H1 (cell line): ENCODE results near the gene MAP3K14. TPM values are rescaled to one million over a fixed set of nuclear protein-coding genes. Genes with fewer than 3 reads are reported as not detected.

Experiments
- CTCF ChIA-PET: fragments of 300-600 bp; sonication (Branson Sonifier 250); formaldehyde crosslinking; loops from one replicate; lab custom pipeline; 2021; ENCODE audit not compliant: partially characterized antibody; lab: Charles Lee
- POLR2A ChIA-PET: fragments of 300-600 bp; sonication (Branson Sonifier 250); formaldehyde crosslinking; loops from one replicate; lab custom pipeline; 2021; ENCODE audit warnings: inconsistent platforms; ENCODE audit not compliant: partially characterized antibody; lab: Charles Lee
- DNase-seq, 2 experiments: peaks; one replicate each; pipeline versions ENCODE4 v3.0.0 to v3.0.0-alpha.2; 2010 to 2022; ENCODE audit warnings: low spot score in 2 of 2, low read depth in 1 of 2, mixed read lengths in 1 of 2
- FAIRE-seq: peaks from 2 replicates; lab custom pipeline; 2011; peaks lifted over from hg19 to GRCh38; lab: Jason Lieb, UNC
- H2AFZ ChIP-seq: 2 replicates; pipeline ENCODE4 v1.8.1; 2012; ENCODE audit warnings: low read length, inconsistent platforms
- H2AK5ac ChIP-seq: 2 replicates; pipeline ENCODE4 v1.6.1; 2013; ENCODE audit warnings: low read depth, low read length
- H2BK120ac ChIP-seq: replicated peaks from 2 replicates; pipeline ENCODE3; 2013; ENCODE audit warnings: low read depth, low read length, inconsistent platforms
- H2BK12ac ChIP-seq: 2 replicates; pipeline ENCODE4 v1.6.1; 2013; ENCODE audit warnings: low read depth, low read length
- H2BK15ac ChIP-seq: 2 replicates; pipeline ENCODE4 v1.6.1; 2013; ENCODE audit warnings: low read length
- H2BK20ac ChIP-seq: 2 replicates; pipeline ENCODE4 v1.6.1; 2013; ENCODE audit warnings: low read length
- H2BK5ac ChIP-seq: 2 replicates; pipeline ENCODE4 v1.6.1; 2013; ENCODE audit warnings: low read depth, low read length
- H3K14ac ChIP-seq: 2 replicates; pipeline ENCODE4 v1.6.1; 2013; ENCODE audit warnings: inconsistent platforms; ENCODE audit not compliant: insufficient read length
- H3K18ac ChIP-seq: 2 replicates; pipeline ENCODE4 v1.6.1; 2013; ENCODE audit warnings: low read length; ENCODE audit errors: extremely low read depth
- H3K23ac ChIP-seq: 2 replicates; pipeline ENCODE4 v1.6.1; 2013; ENCODE audit warnings: inconsistent platforms; ENCODE audit not compliant: insufficient read length
- H3K23me2 ChIP-seq: 2 replicates; pipeline ENCODE4 v1.6.1; 2013; ENCODE audit warnings: low read depth, low read length
- H3K27ac ChIP-seq: 2 replicates; pipeline ENCODE4 v1.6.1; 2011; ENCODE audit warnings: low read depth, low read length, inconsistent platforms
- H3K27me3 ChIP-seq, 4 experiments: replicated peaks in 1 of 4; 1 replicate in 1 of 4; 2 replicates in 3 of 4; pipeline versions ENCODE4 v1.6.1 to v1.8.1; 2011 to 2013; ENCODE audit warnings: low read length in 3 of 4, mild to moderate bottlenecking in 3 of 4, inconsistent platforms in 2 of 4, mixed read lengths in 2 of 4, moderate library complexity in 1 of 4; ENCODE audit not compliant: control insufficient read depth in 3 of 4, insufficient read depth in 3 of 4; ENCODE audit errors: extremely low read depth in 1 of 4
- H3K36me3 ChIP-seq, 4 experiments: 2 replicates each; pipeline versions ENCODE4 v1.6.1 to v1.8.1; 2011 to 2013; ENCODE audit warnings: mild to moderate bottlenecking in 4 of 4, low read length in 3 of 4, moderate library complexity in 2 of 4, control low read depth in 1 of 4, inconsistent platforms in 1 of 4; ENCODE audit not compliant: insufficient read depth in 4 of 4, control insufficient read depth in 2 of 4
- H3K4ac ChIP-seq: replicated peaks from 2 replicates; pipeline ENCODE3; 2013; ENCODE audit warnings: low read length, low read depth, mixed read lengths, inconsistent platforms; ENCODE audit not compliant: insufficient read length
- H3K4me1 ChIP-seq, 4 experiments: replicated peaks in 1 of 4; 1 replicate in 1 of 4; 2 replicates in 3 of 4; pipeline versions ENCODE4 v1.6.1 to v1.8.1; 2011 to 2013; ENCODE audit warnings: low read length in 3 of 4, inconsistent platforms in 2 of 4, mixed read lengths in 1 of 4; ENCODE audit not compliant: insufficient read depth in 4 of 4, control insufficient read depth in 3 of 4
- H3K4me2 ChIP-seq, 2 experiments: 2 replicates each; pipeline versions ENCODE4 v1.6.1 to v1.8.1; 2011 to 2013; ENCODE audit warnings: low read depth in 2 of 2, low read length in 2 of 2, control low read depth in 1 of 2, inconsistent platforms in 1 of 2, mild to moderate bottlenecking in 1 of 2; ENCODE audit not compliant: insufficient read depth in 1 of 2
- H3K4me3 ChIP-seq, 4 experiments: fragments of 200-600, 300-600 bp in 1 of 4; sonication (generic), shearing (Covaris generic), sonication (Bioruptor Twin) in 1 of 4; 2 replicates each; pipeline versions ENCODE4 v1.5.1 to v1.8.1; 2011 to 2016; ENCODE audit warnings: low read length in 4 of 4, low read depth in 3 of 4, control low read depth in 2 of 4, inconsistent platforms in 2 of 4, mild to moderate bottlenecking in 2 of 4, mixed read lengths in 1 of 4, moderate library complexity in 1 of 4; ENCODE audit not compliant: insufficient read depth in 2 of 4; ENCODE audit errors: extremely low read depth in 1 of 4
- H3K56ac ChIP-seq: replicated peaks from 2 replicates; pipeline ENCODE3; 2013; ENCODE audit warnings: low read depth, mild to moderate bottlenecking, mixed read lengths, low read length, inconsistent platforms; ENCODE audit not compliant: insufficient read length
- H3K79me1 ChIP-seq: 2 replicates; pipeline ENCODE4 v1.6.1; 2013; ENCODE audit warnings: low read depth, low read length, control low read depth
- H3K79me2 ChIP-seq, 2 experiments: 2 replicates each; pipeline versions ENCODE4 v1.6.1 to v1.8.1; 2012 to 2013; ENCODE audit warnings: low read length in 2 of 2, mild to moderate bottlenecking in 2 of 2, inconsistent platforms in 1 of 2; ENCODE audit not compliant: insufficient read depth in 2 of 2, control insufficient read depth in 1 of 2
- H3K9ac ChIP-seq, 4 experiments: replicated peaks in 1 of 4; 1 replicate in 1 of 4; 2 replicates in 3 of 4; pipeline versions ENCODE4 v1.6.1 to v1.8.1; 2011 to 2013; ENCODE audit warnings: low read depth in 3 of 4, low read length in 3 of 4, control low read depth in 2 of 4, mild to moderate bottlenecking in 2 of 4, moderate library complexity in 2 of 4, inconsistent platforms in 1 of 4; ENCODE audit errors: extremely low read depth in 1 of 4
- H3K9me3 ChIP-seq, 2 experiments: 2 replicates each; pipeline versions ENCODE4 v1.6.1 to v1.8.1; 2012 to 2013; ENCODE audit warnings: mild to moderate bottlenecking in 2 of 2, moderate library complexity in 2 of 2, control low read depth in 1 of 2, inconsistent platforms in 1 of 2, low read depth in 1 of 2, low read length in 1 of 2, mixed read lengths in 1 of 2; ENCODE audit not compliant: insufficient read depth in 2 of 2
- H4K20me1 ChIP-seq, 2 experiments: replicated peaks in 1 of 2; 2 replicates each; pipeline versions ENCODE3 to v1.8.1; 2011 to 2013; ENCODE audit warnings: inconsistent platforms in 2 of 2, low read length in 2 of 2, mild to moderate bottlenecking in 1 of 2; ENCODE audit not compliant: insufficient read depth in 2 of 2, control insufficient read depth in 1 of 2
- H4K5ac ChIP-seq: 2 replicates; pipeline ENCODE4 v1.6.1; 2013; ENCODE audit warnings: low read length, low read depth, mixed read lengths, inconsistent platforms; ENCODE audit not compliant: insufficient read length
- H4K8ac ChIP-seq: 2 replicates; pipeline ENCODE4 v1.8.0; 2013; ENCODE audit warnings: mild to moderate bottlenecking, moderate library complexity, low read length, inconsistent platforms; ENCODE audit not compliant: insufficient read depth; ENCODE audit errors: extremely low read depth
- H4K91ac ChIP-seq: replicated peaks from 2 replicates; pipeline ENCODE3; 2013; ENCODE audit warnings: low read length, mixed read lengths, inconsistent platforms; ENCODE audit not compliant: insufficient read length
- ATF2 ChIP-seq: IDR thresholded peaks from 2 replicates; pipeline ENCODE4 v1.6.1; 2012; ENCODE audit warnings: low read length, inconsistent platforms
- EGR1 ChIP-seq: IDR thresholded peaks from 2 replicates; pipeline ENCODE4 v1.6.1; 2011; ENCODE audit warnings: low read depth, low read length, borderline replicate concordance
- HDAC2 ChIP-seq, 2 experiments: fragments of 300-600 bp in 1 of 2; sonication (generic) in 1 of 2; IDR thresholded peaks; 2 replicates each; pipeline ENCODE4 v1.6.1; 2011 to 2012; ENCODE audit warnings: low read depth in 2 of 2, low read length in 2 of 2, mild to moderate bottlenecking in 2 of 2, moderate library complexity in 2 of 2, borderline replicate concordance in 1 of 2, inconsistent platforms in 1 of 2
- JUND ChIP-seq: IDR thresholded peaks from 2 replicates; pipeline ENCODE4 v1.6.1; 2011; ENCODE audit warnings: mild to moderate bottlenecking, improper control_type of control experiment, low read length
- KDM1A ChIP-seq: fragments of 200-600, 300-600 bp; sonication (generic); IDR thresholded peaks from 2 replicates; pipeline ENCODE4 v1.7.1; 2016; ENCODE audit warnings: mild to moderate bottlenecking, low read length, borderline replicate concordance
- RFX5 ChIP-seq: IDR thresholded peaks from 2 replicates; pipeline ENCODE4 v1.6.1; 2011; ENCODE audit warnings: low read depth, low read length, improper control_type of control experiment, borderline replicate concordance
- RXRA ChIP-seq: IDR thresholded peaks from 2 replicates; pipeline ENCODE4 v1.6.1; 2011; ENCODE audit warnings: low read depth, mild to moderate bottlenecking, low read length, moderate library complexity; ENCODE audit not compliant: insufficient read depth
- SIX5 ChIP-seq: IDR thresholded peaks from 2 replicates; pipeline ENCODE4 v1.6.1; 2011; ENCODE audit warnings: mild to moderate bottlenecking, low read depth, low read length
- SUZ12 ChIP-seq: fragments of 200-600 bp; sonication (generic); IDR thresholded peaks from 2 replicates; pipeline ENCODE4 v1.6.1; 2012; ENCODE audit warnings: mild to moderate bottlenecking, inconsistent platforms, low read length, moderate library complexity, mixed read lengths
- WGBS, 2 experiments: shearing (Covaris generic) in 1 of 2; methylation state at CpG; one replicate each; pipeline versions ENCODE4 v1.1.6 to v1.1.7; 2013 to 2015; ENCODE audit warnings: low lambda C conversion rate in 2 of 2, mixed read lengths in 2 of 2, inconsistent platforms in 1 of 2, low coverage in 1 of 2, missing lambda C conversion rate in 1 of 2; ENCODE audit not compliant: insufficient replicate concordance in 2 of 2, insufficient coverage in 1 of 2, insufficient read length in 1 of 2; ENCODE audit errors: extremely low coverage in 1 of 2, missing lambda C conversion rate in 1 of 2; 5-methylcytosine and 5-hydroxymethylcytosine counted together
- polyA plus RNA-seq, 7 experiments: library from polyadenylated mRNA; depleted of rRNA in 3 of 7; stranded (reverse) in 5 of 7; unstranded in 2 of 7; fragments of >200 nt in 5 of 7; fragments of 200-250 nt in 2 of 7; gene quantifications; 1 replicate in 5 of 7; 2 replicates in 1 of 7; 4 replicates in 1 of 7; pipeline versions ENCODE4 v1.2.1 to v1.2.3, GENCODE V29; 2011 to 2013; ENCODE audit warnings: missing spikeins in 2 of 7, mixed read lengths in 2 of 7
- total RNA-seq: library from RNA; stranded (reverse); fragmentation: NEBNext Ultra II Directional; extraction: Animal tissue kit (Norgen Biotek cat#: 25700); gene quantifications from 2 replicates; pipeline ENCODE4 v1.2.1, GENCODE V29; 2021

The MAP3K14 gene
- total and polyA plus RNA-seq, 2 of the 8 experiments (the other 6 are each of a cell fraction or from before 2014, with no cell fraction given): 5.2 to 6.1 TPM

- peak overlapping the region; percentile 53 to 82 (median 70) for H3K4me3 ChIP-seq
- ChIA-PET POLR2A (interaction anchor here (0.7 to 4.7 kb wide), 17 partner anchors 10 to 144 kb away, joined by 3 to 43 read pairs (median 5); partner anchors contain the start of genes HEXIM1 and HEXIM2), CTCF (interaction anchor here (0.7 to 21.3 kb wide), 11 partner anchors 10 to 137 kb away, joined by 3 to 362 read pairs (median 8); partner anchors contain the start of gene ACBD4)
- peak overlapping the region; percentile 90 for H4K8ac ChIP-seq
- peak overlapping the region; percentile 78 to 85 for H3K4me2 ChIP-seq
- H3K18ac ChIP-seq: peak overlapping the region; percentile 87
- 0 out of 2 replicates have a peak overlapping the region, but pooled peaks have one; percentile 17 for H2AK5ac ChIP-seq
- H3K23ac ChIP-seq: no peak overlapping the region
- H3K79me1 ChIP-seq: peaks cover 9% of the 10 kb centered on the region
- peak overlapping the region; percentile 90 for H3K56ac ChIP-seq
- H3K4me1 ChIP-seq: peaks cover 3 to 15% (median 12%) of the 10 kb centered on the region in 4 experiments
- H3K9me3 ChIP-seq: no peaks in the 10 kb centered on the region
- peak overlapping the region; percentile 92; the same call in 1 of the 2 replicates for H2BK5ac ChIP-seq
- no peak overlapping the region for H2BK20ac ChIP-seq
- H3K23me2 ChIP-seq: peaks cover 7% of the 10 kb centered on the region; the same call in 1 of the 2 replicates
- H2AFZ ChIP-seq: no peak overlapping the region
- FAIRE-seq (no peak), DNase-seq (no peak)
- peak overlapping the region; percentile 71 for H3K27ac ChIP-seq
- peaks cover 0 to 7% of the 10 kb centered on the region in 2 experiments; a peak in 1 of 4 replicates for H3K79me2 ChIP-seq
- H2BK120ac ChIP-seq: peak overlapping the region; percentile 60
- H3K36me3 ChIP-seq: peaks cover 0 to 5% (median 1%) of the 10 kb centered on the region in 4 experiments; a peak in 3 of 8 replicates
- H2BK15ac ChIP-seq: no peak overlapping the region
- peak overlapping the region; percentile 89 for H4K5ac ChIP-seq
- H4K91ac ChIP-seq: peak overlapping the region; percentile 95
- 12% methylated on average over 38 of the region's 39 CpGs; no CpG with 5 or more reads in 1 of the 2 experiments for WGBS, 2 experiments
- peak overlapping the region; percentile 97 for H3K4ac ChIP-seq
- peak overlapping the region; percentile 56 to 68 (median 63) for H3K9ac ChIP-seq
- H4K20me1 ChIP-seq: peaks cover 1 to 3% of the 10 kb centered on the region in 2 experiments
- H2BK12ac ChIP-seq: peak overlapping the region; percentile 7; the same call in 1 of the 2 replicates
- no peaks in the 10 kb centered on the region; a peak in 2 of 7 replicates for H3K27me3 ChIP-seq
- H3K14ac ChIP-seq: no peak overlapping the region
- TF ChIP-seq ATF2: no peak
- TF ChIP-seq RFX5: no peak
- TF ChIP-seq KDM1A: no peak
- TF ChIP-seq SIX5: no peak
- no peak for TF ChIP-seq JUND
- TF ChIP-seq SUZ12: no peak
- no peak for TF ChIP-seq HDAC2 (IDR thresholded peaks at IDR 0.05; ENCODE audit: borderline replicate concordance in 1 of 2, low read depth in 2 of 2, low read length in 2 of 2)
- no peak for TF ChIP-seq EGR1
- no peak for TF ChIP-seq RXRA
These were observed 68.5 kb downstream of the MAP3K14 start for GRCh38 chr17:45248132-45248957.
